Activated naive CD4-positive, alpha-beta T cell treated with anti-CD3 and anti-CD28 coated beads, Interleukin-2, amount 50 U/mL, for 16 hours (primary cell): ENCODE results near the gene ATP7B.

Source experiments
- DNase-seq: peaks from one replicate; pipeline ENCODE4 v3.0.0-alpha.2; 2020

The ATP7B gene

GRCh38 chr13:51976423-51976822 is 34.8 kb downstream of the ATP7B start:
- no peak for DNase-seq

GRCh38 chr13:51974482-51974881 is 36.8 kb downstream of the ATP7B start:
- DNase-seq, result no peak

- DNase-seq, result no peak
These were observed 39.5 kb downstream of the ATP7B start for GRCh38 chr13:51971520-51972426.

- no peak for DNase-seq
These were observed 40.9 kb downstream of the ATP7B start for GRCh38 chr13:51970349-51970748.

- DNase-seq, result no peak
These were observed 43.5 kb downstream of the ATP7B start for GRCh38 chr13:51967482-51968446.

- no peak for DNase-seq
These were observed 45.1 kb downstream of the ATP7B start for GRCh38 chr13:51966186-51966585.

- DNase-seq, result no peak
These were observed 49.5 kb downstream of the ATP7B start for GRCh38 chr13:51961493-51962403.

- no peak for DNase-seq
These were observed 50.5 kb downstream of the ATP7B start for GRCh38 chr13:51960766-51961165.

- DNase-seq, result no peak
These were observed 51.5 kb downstream of the ATP7B start for GRCh38 chr13:51959773-51960172.

- DNase-seq, result no peak
These were observed 53.1 kb downstream of the ATP7B start for GRCh38 chr13:51958217-51958547.

GRCh38 chr13:51957377-51958216 is 53.7 kb downstream of the ATP7B start:
- no peak for DNase-seq

- no peak for DNase-seq
These were observed 54.5 kb downstream of the ATP7B start for GRCh38 chr13:51956717-51957116.

- no peak for DNase-seq
These were observed 55.2 kb downstream of the ATP7B start for GRCh38 chr13:51955816-51956603.

- DNase-seq, result no peak
These were observed 55.9 kb downstream of the ATP7B start for GRCh38 chr13:51955281-51955771.

- no peak for DNase-seq
These were observed 57.7 kb downstream of the ATP7B start for GRCh38 chr13:51953347-51954195.

- no peak for DNase-seq
These were observed 60.5 kb downstream of the ATP7B start for GRCh38 chr13:51950722-51951121.

- no peak for DNase-seq
These were observed 65.0 kb downstream of the ATP7B start for GRCh38 chr13:51946163-51946669.

GRCh38 chr13:51945149-51945548 is 66.1 kb downstream of the ATP7B start:
- no peak for DNase-seq

- DNase-seq, result no peak
These were observed 66.8 kb downstream of the ATP7B start for GRCh38 chr13:51944428-51944827.
